GM18502 (cell line): ENCODE measurements around the gene MAP4K2.

Experiments used
- ATAC-seq: cut with Tn5 transposase; IDR thresholded peaks from one replicate; pipeline ENCODE4 v1.9.1; 2021; ENCODE audit warnings: mild to moderate bottlenecking; ENCODE audit not compliant: unreplicated experiment, poor library complexity

MAP4K2 gene

GRCh38 chr11:64794526-64794925, 8.5 kb downstream of the MAP4K2 start:
- no peak for ATAC-seq

DNA sequence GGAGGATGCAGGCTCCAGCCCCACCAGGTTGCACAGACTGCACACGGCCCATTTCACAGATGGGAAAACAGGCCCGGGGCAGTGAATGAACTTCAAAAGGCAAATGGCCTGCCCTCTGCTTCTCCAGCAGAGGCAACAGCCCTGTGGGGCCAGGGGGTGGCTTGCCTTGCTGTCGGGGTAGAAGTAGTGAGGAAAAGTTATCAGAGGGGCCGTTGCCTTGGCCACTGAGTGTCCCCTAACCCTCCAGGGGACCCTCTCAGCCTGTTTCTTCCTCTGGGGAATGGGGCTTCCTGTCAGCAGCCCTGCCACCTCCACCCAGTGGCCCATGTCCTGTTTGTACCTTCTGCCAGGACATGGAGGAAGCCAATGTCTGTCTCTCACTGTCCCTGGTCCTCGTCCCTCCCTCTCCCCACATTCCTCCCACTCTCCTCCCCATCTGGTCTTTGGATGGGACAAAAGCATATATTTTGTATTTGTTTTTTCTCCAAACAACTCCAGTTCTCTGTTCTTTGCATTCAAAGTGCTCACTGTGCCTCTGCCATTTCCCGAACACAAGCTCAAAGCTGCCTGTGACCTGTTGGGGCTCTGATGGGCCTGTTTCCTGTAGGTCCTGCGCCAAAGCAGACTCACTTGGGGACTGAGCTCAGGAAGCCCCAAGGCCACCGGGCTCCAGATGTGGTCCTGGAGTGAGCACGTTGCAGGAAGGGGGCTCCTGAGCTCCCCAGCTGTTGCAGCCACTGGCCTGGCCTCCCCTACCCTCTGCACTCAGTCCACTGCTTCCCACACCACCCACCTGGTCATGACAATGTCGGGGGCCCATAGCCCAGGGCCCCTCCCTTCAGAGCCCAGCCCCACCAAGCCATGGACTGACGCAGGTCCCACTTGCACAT, 9.5 kb downstream of the MAP4K2 start:
- ATAC-seq: no peak

DNA sequence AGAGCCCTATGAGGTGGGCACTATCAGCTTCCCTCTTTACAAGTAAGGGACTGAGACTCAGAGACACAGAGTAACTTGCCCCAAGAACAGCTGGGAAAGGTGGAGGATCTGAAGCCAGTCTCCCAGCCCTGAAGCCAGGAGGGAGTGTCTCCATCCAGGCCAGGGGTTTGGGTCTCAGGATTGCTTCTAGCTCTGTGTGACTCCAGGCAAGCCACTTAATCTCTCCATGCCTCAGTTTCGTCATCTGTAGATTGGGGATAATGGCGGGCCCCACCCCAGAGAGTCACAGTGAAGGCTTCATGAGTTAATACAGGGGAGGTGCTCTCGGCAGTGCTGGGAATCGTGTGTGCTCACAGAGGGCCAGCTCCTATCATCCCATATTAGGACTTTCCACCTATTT, 10.5 kb downstream of the MAP4K2 start:
- no peak for ATAC-seq

DNA sequence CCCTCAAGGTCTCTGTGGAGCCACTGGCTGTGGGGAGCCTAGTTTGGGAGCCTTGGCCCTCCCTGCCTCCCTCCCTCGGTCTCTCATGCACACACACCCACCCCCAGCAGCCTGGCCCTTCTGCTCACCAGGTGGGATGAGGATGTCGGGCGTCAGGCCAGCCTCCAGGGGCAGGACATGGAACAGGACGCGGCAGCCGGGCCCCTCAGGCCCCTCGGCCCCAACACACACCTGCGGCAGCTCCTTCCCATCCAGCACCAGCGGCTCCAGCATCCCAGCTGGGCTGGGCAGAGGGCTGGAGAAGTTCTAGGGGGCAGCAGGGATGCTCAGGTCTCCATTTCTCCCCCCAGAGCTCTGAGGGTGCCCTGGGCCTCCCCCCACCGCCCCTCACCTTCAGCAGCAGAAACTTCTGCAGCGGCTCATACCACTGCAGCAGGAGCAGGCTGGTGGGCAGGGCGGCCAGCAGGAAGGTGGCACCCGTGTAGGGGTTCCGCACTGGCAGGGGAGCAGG, 11.2 kb downstream of the MAP4K2 start:
- no peak for ATAC-seq

DNA sequence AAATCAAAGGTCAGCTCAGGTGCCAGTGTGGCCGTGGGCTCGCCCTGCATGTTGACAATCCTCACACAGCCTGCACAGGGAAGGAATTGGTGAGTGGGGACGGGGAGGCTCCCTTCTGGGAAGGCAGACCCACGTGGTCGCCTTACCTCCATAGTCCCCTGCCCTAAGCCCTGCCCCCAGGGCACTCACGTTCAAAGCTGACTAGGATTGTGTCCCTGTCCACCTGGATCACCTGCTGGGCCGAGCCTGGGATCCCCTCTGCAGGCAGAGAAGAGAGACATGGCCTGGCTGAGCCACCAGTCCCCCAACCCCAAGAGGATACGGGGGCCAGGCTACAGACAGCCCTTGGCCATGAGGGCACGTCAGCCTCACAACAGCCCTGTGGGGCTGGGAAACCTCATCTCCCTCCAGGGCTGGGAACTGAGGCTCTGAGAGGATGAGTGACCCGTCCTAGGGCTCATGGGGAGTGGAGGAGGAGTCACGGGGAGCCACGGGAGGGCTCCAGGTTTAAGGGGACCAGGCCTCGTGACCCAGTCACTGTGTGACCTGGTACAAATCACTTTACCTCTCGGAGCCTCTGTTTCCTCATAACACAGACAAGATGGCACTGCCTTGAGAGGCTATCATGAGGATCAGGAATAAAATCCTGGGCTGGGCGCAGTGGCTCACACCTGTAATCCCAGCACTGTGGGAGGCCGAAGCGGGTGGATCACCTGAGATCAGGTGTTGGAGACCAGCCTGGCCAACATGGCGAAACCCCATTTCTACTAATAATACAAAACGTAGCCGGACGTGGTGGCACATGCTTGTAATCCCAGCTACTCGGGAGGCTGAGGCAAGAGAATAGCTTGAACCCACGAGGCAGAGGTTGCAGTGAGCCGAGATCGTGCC, 12.6 kb downstream of the MAP4K2 start:
- ATAC-seq: no peak

DNA sequence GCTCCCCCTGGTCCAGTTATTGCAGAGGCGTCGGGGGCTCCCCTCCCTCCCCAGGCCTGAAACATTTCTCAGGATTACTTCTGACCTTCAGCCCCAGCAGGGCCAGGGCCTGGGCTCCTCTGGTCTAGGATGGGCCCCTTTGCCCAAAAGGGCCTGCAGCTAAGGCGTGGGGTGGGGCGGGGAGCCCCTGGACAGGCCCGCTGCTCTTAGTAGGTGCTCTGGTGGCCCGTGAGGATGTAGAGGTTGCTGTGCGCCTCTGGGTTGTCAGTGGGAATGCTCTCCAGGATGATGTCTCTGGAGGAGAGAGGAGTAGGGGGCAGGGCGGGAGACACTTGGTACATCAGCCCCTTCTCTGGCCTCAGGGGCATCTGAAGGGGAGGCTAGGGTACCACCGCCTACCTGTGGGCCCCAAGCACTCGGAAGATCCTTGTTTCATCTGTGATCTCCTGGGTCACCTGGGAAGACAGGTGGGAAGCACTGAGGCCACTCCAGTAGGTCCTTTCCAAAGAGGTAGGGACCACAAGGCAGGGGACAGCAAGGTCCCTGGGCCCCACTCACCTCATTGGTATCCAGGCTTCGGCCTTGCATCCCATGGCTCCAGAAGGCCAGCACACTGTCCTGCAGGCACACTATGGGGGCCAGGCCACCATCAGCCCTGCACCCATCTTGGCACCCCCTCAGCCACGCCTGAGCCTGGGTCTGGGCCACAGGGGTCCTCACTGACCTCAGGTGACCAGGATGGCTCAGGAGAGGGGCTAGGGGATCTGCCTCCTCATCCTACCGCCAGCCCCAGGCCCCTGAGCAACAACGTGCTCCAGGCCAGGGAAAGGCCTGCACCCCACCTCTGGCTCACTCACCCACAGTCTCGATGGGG, 13.4 kb downstream of the MAP4K2 start:
- ATAC-seq: no peak

DNA sequence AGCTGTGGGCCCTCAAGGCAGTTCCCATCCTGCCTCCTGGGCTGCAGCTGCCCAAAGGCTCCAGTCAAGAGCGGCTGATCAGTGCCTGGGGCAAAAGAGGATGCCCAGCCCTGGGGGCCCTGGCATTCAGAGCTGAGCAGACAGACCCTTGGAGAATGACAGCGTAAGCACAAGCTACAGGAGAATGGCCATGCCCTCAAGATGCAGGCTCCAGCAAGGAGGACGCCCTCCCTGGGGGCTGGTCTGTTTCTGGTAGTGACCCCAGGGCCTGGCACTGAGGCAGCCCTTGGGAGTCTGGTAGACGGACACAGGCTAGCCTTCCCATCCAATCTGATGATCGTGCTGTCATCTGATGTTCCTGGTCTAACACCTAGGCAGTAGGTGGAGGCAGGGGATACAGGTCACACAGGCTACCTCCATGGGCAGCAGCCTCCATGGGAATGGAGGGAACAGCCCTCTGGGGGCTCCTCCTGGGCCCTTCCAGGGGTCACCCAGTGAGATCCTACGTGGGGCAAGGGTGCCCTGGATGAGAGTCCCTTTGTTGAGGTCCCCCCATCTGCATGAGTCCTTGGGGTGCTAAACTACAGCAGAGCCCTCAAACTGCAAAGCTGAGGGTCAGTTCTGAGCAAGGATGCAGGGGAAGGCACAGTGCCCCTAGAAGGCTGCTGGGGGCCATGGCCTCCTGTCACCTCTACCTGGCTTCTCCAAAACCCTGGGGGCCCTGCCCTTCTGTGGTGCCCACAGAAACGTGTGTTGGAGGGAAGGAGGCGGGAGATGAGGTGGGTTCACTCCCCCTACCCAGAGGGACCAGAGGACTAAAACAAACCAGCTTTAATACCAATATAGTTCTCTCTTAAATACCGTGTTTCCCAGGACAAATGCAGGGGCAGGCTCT, 14.4 kb downstream of the MAP4K2 start:
- no peak for ATAC-seq

- ATAC-seq: no peak
Measured at GRCh38 chr11:64787526-64788320, 15.3 kb downstream of the MAP4K2 start.

- no peak for ATAC-seq
Measured at GRCh38 chr11:64786308-64786707, 16.7 kb downstream of the MAP4K2 start.

- ATAC-seq: no peak
Measured at GRCh38 chr11:64784813-64785581, 18.0 kb downstream of the MAP4K2 start.

DNA sequence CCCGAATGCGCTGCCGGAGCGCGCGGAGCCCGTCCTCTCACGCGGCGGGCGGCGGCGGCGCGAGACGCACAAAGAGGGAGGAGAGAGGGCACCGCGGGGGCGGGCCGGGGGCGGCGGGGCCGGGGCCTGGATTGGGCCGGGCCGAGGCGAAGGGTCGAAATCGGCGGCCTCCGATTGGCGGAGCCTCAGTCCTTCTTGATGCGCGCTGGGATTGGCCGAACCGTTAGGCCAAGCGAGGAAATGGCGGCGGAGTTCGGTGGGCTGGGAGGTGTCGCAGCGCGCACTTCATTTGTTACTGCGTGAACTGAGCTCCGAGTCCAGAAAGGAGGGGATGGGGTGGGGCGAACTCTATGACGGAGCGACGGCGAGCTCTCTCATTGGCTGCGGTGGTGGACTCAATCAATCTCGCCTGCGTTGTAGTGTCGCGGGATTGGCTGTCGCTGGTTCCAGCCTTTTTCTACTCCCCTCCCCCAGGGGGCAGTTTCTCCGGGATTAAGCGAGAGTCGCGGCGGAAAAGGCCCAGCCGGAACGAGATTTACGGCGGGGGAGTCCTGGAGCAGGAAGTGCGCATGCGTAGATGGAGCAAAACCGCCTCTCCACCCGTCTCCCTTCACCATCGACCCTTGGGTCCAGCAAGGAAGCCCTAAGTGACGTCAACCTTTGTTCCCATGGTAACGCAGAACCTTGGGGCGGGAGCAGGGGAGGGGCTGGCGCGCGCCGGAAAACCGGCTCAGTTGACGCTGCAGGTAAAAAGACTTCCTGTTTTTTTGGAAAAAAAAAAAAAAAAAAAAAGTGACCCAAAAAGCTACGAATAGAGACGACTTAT, 24.3 kb downstream of the MAP4K2 start, which contains the start of gene SF1:
Gene SF1 (minus strand): TSS at position 70 of the 826 bp plus-strand sequence. CDS start 150 bp downstream, outside the sequence.
- peak; percentile 76 for ATAC-seq

DNA sequence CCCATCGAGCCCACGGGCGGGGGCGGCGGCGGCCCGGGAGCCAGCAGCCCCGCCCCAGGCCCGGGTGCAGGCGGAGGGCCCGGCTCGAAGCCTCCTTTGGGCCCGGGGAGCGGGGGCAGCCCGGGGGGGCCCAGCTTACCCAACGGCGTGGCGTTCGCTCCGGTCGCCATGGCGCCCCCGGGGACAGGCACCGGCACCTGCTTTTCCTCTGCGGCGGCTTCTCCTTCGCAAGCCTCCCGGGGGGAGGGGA, 24.9 kb downstream of the MAP4K2 start:
- ATAC-seq: no peak

DNA sequence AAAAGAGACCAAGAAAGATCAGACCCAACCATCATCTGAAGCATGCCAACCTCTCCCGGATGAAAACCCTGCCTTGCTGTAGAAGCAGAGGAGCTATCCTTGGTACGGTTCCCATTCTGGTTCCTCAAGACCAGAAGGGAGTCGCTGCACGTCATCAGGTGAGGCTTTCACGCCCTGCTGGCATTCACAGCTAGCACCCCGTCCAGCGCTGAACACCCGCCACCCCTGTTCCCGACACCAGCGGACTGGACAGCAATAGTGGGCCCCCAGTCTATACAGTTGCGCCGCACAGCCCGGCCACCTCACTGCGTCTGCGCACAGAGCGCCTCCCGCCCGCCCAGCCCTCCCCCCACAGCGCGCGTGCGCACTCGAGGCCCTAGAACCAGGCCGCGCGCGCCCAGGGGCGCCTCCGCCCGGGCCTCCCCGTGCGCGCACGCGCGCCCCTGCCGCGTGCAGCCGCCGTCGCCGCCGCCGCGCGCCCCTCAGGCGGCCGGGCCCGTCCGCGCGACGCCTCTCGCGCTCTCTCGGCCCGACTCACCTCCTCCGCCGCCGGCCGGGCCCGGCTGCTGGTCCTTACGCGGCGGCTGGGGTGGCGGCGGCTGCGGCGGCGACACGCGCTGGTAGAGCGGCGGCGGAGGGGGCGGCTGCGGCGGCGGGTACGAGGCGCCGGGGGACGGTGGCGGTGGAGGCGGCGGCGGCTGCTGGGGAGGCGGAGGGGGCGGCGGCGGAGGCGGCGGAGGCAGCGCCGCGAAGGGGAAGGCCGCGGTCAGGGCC, 25.4 kb downstream of the MAP4K2 start:
- peak; percentile 28 for ATAC-seq

DNA sequence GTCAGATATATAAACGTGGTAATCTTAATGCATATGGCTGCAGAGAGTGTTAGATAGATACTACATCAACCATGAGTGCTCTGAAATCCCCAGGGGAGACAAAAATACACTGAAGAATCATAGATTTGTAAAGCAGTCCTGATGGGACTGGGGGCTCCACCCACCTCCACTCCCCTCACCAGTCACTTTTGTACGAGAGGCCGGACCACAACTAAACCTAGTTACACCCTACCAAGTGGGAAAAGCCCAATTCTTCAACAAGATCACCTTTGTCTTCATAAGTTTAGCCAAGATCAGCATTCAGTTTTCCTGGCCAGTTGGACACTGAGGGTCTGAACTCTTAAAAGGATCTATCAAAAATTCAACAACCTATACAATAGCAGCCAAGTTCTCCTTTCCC, 26.1 kb downstream of the MAP4K2 start:
- no peak for ATAC-seq

DNA sequence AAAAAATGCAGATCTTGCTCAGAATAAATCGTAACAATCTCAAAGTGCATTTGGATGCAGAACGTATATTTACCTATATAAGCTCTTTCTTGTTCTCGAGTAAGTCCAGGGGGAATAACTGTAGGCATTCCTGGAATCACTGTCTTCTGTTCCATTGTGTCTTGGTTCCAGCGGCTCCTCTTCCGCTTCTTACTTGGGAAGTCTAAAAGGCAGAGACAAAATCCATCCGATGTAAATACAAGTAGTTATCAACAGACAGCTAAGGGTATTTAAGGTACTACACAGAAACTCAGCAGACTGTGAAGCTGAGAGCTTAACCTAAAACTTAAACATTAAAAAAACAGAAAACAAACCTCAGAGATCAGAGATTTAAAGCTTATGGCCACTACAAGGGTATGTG, 26.6 kb downstream of the MAP4K2 start:
- ATAC-seq: no peak

DNA sequence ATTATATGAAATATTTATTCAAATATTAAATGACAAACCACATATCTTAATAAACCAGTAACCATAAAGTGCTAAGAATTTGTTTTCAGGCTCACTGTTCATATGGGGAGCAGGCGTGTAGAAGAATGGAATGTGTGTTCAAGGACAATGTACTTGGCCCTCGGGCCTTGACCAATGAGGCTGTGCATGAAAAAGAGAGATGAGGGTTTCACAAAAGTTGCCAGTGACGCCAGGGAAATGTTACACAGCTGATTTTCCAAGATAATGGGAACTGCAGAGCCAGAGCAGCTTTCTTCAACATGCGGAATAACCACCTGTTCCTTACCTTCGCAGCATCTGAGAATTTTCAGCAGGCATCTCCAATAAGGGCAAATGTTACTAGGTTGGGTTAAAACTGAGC, 28.9 kb downstream of the MAP4K2 start:
- ATAC-seq: no peak
